ENCODE measurements around the gene FCRL6. TPM values are rescaled to one million over a fixed set of nuclear protein-coding genes. Genes with fewer than 3 reads are reported as not detected.

Gene FCRL6
- total and polyA plus RNA-seq, 4 donors: 0.45 to 1.7 (median 0.88) TPM; not detected in 1

DNA sequence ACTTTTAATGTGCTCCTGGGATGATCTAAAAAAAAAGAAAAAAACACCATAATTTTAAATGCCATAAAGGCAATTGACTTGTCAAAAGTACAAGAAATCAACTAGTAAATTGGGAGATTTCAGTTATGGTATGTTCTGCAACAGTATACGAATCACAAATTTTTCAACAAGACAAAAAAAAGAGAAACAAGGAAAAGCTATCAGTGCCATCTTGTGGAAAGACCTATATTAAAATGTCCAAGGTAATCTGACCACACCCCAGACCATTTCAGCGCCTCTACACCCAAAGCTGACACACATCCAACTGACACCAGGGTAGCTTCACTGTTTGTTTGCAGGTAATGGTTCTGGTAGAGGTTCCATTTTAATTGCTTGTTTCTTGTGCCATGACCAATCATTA lies 26.4 kb upstream of the FCRL6 start:
- 86 to 87% methylated on average over 2 of the region's 2 CpGs for whole genome bisulfite sequencing, 2 donors
- Histone ChIP-seq H3K27ac (ENCODE audit: low read depth in 1 of 2, low read length in 2 of 2) (no peak overlapping the region), H3K4me3 (ENCODE audit: low read length in 2 of 2) (no peak overlapping the region), H3K9me3 (ENCODE audit: control insufficient read depth, low read length) (no peaks in the 10 kb centered on the region), H3K27me3 (ENCODE audit: control insufficient read depth in 1 of 2, insufficient read depth in 2 of 2, low read length in 1 of 2) (no peaks in the 10 kb centered on the region), H3K4me1 (ENCODE audit: control insufficient read depth in 1 of 2, insufficient read depth in 2 of 2, low read length in 2 of 2) (peaks cover 0 to 7% of the 10 kb centered on the region in 2 donors), H3K36me3 (ENCODE audit: control insufficient read depth in 1 of 2, insufficient read depth in 2 of 2, low read length in 1 of 2) (no peaks in the 10 kb centered on the region)
- ATAC-seq (ENCODE audit: low FRiP score): no peak
- DNase-seq: no peak
- intact Hi-C loops (cut with DNase I): no loop called here

GRCh38 chr1:159778266-159778665 lies 23.9 kb upstream of the FCRL6 start:
- 79 to 82% methylated on average over 4 of the region's 4 CpGs for WGBS, 2 donors
- DNase-seq (no peak), ATAC-seq (ENCODE audit: low FRiP score) (no peak)
- H3K4me1 ChIP-seq (ENCODE audit: control insufficient read depth in 1 of 2, insufficient read depth in 2 of 2, low read length in 2 of 2): peaks cover 0 to 7% of the 10 kb centered on the region in 2 donors
- H3K4me3 ChIP-seq (ENCODE audit: low read length in 2 of 2): no peak overlapping the region
- no peaks in the 10 kb centered on the region for H3K9me3 ChIP-seq (ENCODE audit: control insufficient read depth, low read length)
- H3K36me3 ChIP-seq (ENCODE audit: control insufficient read depth in 1 of 2, insufficient read depth in 2 of 2, low read length in 1 of 2): no peaks in the 10 kb centered on the region
- no peak overlapping the region for H3K27ac ChIP-seq (ENCODE audit: low read depth in 1 of 2, low read length in 2 of 2)
- no peaks in the 10 kb centered on the region for H3K27me3 ChIP-seq (ENCODE audit: control insufficient read depth in 1 of 2, insufficient read depth in 2 of 2, low read length in 1 of 2)
- intact Hi-C loops (cut with DNase I): no loop called here

DNA sequence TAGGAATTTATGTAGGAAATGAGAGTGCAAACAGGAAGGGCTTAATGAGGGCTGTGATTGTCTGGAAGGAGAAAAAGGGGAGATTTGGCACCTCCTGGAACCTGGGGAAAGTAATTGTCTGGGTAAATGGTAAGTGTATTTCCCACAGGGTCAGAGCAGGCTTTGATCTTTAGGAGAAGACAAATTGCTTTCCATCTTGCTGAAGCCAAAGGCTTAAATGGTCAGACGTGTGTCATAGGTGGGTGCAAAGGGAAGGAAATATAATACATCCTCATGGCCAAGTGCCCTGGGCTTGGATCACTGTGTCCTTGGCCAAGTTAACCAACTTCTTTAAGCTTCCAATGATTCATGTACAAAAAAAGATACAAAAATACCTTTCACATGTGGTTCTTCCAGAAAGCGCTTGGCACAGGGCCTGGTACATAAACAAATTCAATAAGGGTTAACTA lies 22.7 kb upstream of the FCRL6 start:
- 43 to 50% methylated on average over 2 of the region's 2 CpGs for WGBS, 2 donors
- no peaks in the 10 kb centered on the region for H3K27me3 ChIP-seq (ENCODE audit: control insufficient read depth in 1 of 2, insufficient read depth in 2 of 2, low read length in 1 of 2)
- no peak overlapping the region for H3K27ac ChIP-seq (ENCODE audit: low read depth in 1 of 2, low read length in 2 of 2)
- DNase-seq: peak in 1 of 2 donors; percentile 61
- H3K36me3 ChIP-seq (ENCODE audit: control insufficient read depth in 1 of 2, insufficient read depth in 2 of 2, low read length in 1 of 2): no peaks in the 10 kb centered on the region
- peaks cover 0 to 7% of the 10 kb centered on the region in 2 donors for H3K4me1 ChIP-seq (ENCODE audit: control insufficient read depth in 1 of 2, insufficient read depth in 2 of 2, low read length in 2 of 2)
- H3K4me3 ChIP-seq (ENCODE audit: low read length in 2 of 2): no peak overlapping the region
- no peak for ATAC-seq (ENCODE audit: low FRiP score)
- no peaks in the 10 kb centered on the region for H3K9me3 ChIP-seq (ENCODE audit: control insufficient read depth, low read length)
- intact Hi-C loops (cut with DNase I): no loop called here

DNA sequence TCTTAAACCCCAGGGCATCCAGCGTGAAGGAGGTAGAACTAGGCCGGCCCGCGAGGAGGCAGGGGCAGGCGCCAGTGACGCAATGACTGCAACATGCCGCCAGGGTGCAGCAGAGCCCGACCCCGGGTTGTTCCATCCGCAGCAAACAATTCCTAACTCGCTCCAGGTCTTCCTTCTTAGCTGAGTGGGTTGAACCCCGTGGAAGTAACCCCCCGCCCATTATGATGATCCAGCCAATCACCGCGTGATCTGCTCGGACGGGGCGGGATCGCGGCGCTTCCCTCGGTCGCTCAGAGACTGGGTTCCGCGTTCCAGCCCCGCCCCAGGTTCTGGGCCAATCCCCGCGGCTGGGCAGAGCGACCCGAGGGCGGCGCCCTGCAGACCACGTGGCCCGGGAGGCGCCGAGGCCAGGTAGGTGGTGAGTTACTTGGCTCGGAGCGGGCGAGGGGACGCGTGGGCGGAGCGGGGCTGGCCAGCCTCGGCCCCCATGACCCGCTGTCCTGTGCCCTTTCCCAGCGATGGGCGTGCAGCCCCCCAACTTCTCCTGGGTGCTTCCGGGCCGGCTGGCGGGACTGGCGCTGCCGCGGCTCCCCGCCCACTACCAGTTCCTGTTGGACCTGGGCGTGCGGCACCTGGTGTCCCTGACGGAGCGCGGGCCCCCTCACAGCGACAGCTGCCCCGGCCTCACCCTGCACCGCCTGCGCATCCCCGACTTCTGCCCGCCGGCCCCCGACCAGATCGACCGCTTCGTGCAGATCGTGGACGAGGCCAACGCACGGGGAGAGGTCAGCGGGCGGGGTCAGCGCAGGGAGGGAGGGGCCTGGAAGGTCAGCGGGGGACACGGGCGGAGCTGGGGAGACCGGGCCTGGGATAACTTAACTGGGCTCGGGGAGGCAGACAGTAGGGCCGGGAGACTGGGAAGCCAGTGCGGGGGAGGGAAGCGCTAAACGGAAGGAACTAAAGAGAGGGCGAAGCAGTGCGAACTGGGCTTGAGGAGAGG lies 21.3 kb upstream of the FCRL6 start, which contains the start of gene DUSP23:
Gene DUSP23, plus strand, starts transcription at position 380 of the 1,000 bp plus-strand sequence. Its CDS starts 139 bp downstream, at position 519.
- peak; percentile 98 for ATAC-seq (ENCODE audit: low FRiP score)
- peak within 1 kb of the TSS; percentile 39 to 70 for H3K4me3 ChIP-seq (ENCODE audit: low read length in 2 of 2)
- intact Hi-C loops (cut with DNase I): loop anchor here (5.0 kb wide), 3 partner anchors 111 to 251 kb away; partner anchors contain the start of gene PIGM (in 1 of the 2)
- H3K36me3 ChIP-seq (ENCODE audit: control insufficient read depth in 1 of 2, insufficient read depth in 2 of 2, low read length in 1 of 2): no peaks in the 10 kb centered on the region
- peak; percentile 99 for DNase-seq
- H3K27ac ChIP-seq (ENCODE audit: low read depth in 1 of 2, low read length in 2 of 2): peak within 1 kb of the TSS; percentile 33 to 49
- 1% methylated on average over 69 to 88 of the region's 88 CpGs for WGBS, 2 donors
- peaks cover 0 to 7% of the 10 kb centered on the region in 2 donors for H3K4me1 ChIP-seq (ENCODE audit: control insufficient read depth in 1 of 2, insufficient read depth in 2 of 2, low read length in 2 of 2)
- H3K27me3 ChIP-seq (ENCODE audit: control insufficient read depth in 1 of 2, insufficient read depth in 2 of 2, low read length in 1 of 2): no peaks in the 10 kb centered on the region
- no peaks in the 10 kb centered on the region for H3K9me3 ChIP-seq (ENCODE audit: control insufficient read depth, low read length)

DNA sequence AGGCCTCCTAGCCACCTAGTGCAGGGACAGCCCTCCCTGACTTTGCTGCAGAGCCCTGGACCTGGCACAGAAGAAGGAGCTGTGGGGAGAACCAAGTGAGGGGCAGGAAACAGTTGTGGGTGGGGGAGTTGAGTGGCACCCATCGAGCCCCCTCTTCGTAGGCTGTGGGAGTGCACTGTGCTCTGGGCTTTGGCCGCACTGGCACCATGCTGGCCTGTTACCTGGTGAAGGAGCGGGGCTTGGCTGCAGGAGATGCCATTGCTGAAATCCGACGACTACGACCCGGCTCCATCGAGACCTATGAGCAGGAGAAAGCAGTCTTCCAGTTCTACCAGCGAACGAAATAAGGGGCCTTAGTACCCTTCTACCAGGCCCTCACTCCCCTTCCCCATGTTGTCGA lies 20.2 kb upstream of the FCRL6 start:
- DNase-seq: no peak
- no peaks in the 10 kb centered on the region for H3K27me3 ChIP-seq (ENCODE audit: control insufficient read depth in 1 of 2, insufficient read depth in 2 of 2, low read length in 1 of 2)
- H3K27ac ChIP-seq (ENCODE audit: low read depth in 1 of 2, low read length in 2 of 2): no peak overlapping the region
- intact Hi-C loops (cut with DNase I): loop anchor here (5.0 kb wide), 3 partner anchors 110 to 250 kb away; partner anchors contain the start of gene PIGM (in 1 of the 2)
- ATAC-seq (ENCODE audit: low FRiP score): no peak
- peaks cover 0 to 7% of the 10 kb centered on the region in 2 donors for H3K4me1 ChIP-seq (ENCODE audit: control insufficient read depth in 1 of 2, insufficient read depth in 2 of 2, low read length in 2 of 2)
- H3K9me3 ChIP-seq (ENCODE audit: control insufficient read depth, low read length): no peaks in the 10 kb centered on the region
- WGBS, 2 donors: 96 to 97% methylated on average over 12 of the region's 12 CpGs
- H3K4me3 ChIP-seq (ENCODE audit: low read length in 2 of 2): no peak overlapping the region
- no peaks in the 10 kb centered on the region for H3K36me3 ChIP-seq (ENCODE audit: control insufficient read depth in 1 of 2, insufficient read depth in 2 of 2, low read length in 1 of 2)

DNA sequence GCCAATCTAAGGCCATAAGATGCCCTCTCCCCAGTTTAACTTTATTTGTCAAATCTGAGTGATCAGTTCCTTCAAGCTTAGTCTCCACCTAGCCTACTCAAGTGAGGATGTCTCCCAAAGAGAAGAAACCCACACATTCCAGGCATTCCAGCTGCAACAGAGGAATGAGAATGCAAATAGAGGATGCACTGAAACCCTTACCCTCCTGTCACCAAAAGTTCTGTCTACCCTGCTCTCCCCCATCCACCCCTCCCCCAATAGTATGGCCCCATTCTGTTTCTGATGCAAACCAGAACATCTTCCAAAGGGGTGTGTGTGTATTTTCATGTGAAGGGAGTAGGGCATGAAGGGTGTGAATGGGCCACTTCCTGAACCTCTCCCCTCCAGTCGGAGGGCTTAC lies 18.4 kb upstream of the FCRL6 start:
- no peaks in the 10 kb centered on the region for H3K9me3 ChIP-seq (ENCODE audit: control insufficient read depth, low read length)
- peaks cover 0 to 7% of the 10 kb centered on the region in 2 donors for H3K4me1 ChIP-seq (ENCODE audit: control insufficient read depth in 1 of 2, insufficient read depth in 2 of 2, low read length in 2 of 2)
- whole genome bisulfite sequencing, 2 donors: 71 to 87% methylated on average over 1 of the region's 1 CpG
- H3K36me3 ChIP-seq (ENCODE audit: control insufficient read depth in 1 of 2, insufficient read depth in 2 of 2, low read length in 1 of 2): no peaks in the 10 kb centered on the region
- H3K27ac ChIP-seq (ENCODE audit: low read depth in 1 of 2, low read length in 2 of 2): no peak overlapping the region
- DNase-seq (no peak), ATAC-seq (ENCODE audit: low FRiP score) (no peak)
- H3K4me3 ChIP-seq (ENCODE audit: low read length in 2 of 2): no peak overlapping the region
- H3K27me3 ChIP-seq (ENCODE audit: control insufficient read depth in 1 of 2, insufficient read depth in 2 of 2, low read length in 1 of 2): no peaks in the 10 kb centered on the region
- intact Hi-C loops (cut with DNase I): loop anchor here (5.0 kb wide), 3 partner anchors 109 to 249 kb away; partner anchors contain the start of gene PIGM (in 1 of the 2)

- H3K9me3 ChIP-seq (ENCODE audit: control insufficient read depth, low read length): no peaks in the 10 kb centered on the region
- ATAC-seq (ENCODE audit: low FRiP score) (no peak), DNase-seq (no peak)
- no peaks in the 10 kb centered on the region for H3K27me3 ChIP-seq (ENCODE audit: control insufficient read depth in 1 of 2, insufficient read depth in 2 of 2, low read length in 1 of 2)
- no peak overlapping the region for H3K4me3 ChIP-seq (ENCODE audit: low read length in 2 of 2)
- intact Hi-C loops (cut with DNase I): no loop called here
- no peaks in the 10 kb centered on the region for H3K4me1 ChIP-seq (ENCODE audit: control insufficient read depth in 1 of 2, insufficient read depth in 2 of 2, low read length in 2 of 2)
- no peaks in the 10 kb centered on the region for H3K36me3 ChIP-seq (ENCODE audit: control insufficient read depth in 1 of 2, insufficient read depth in 2 of 2, low read length in 1 of 2)
- WGBS, 2 donors: 16 to 26% methylated on average over 3 of the region's 3 CpGs
- H3K27ac ChIP-seq (ENCODE audit: low read depth in 1 of 2, low read length in 2 of 2): no peak overlapping the region
Measured at GRCh38 chr1:159786465-159786864, 15.7 kb upstream of the FCRL6 start.

- intact Hi-C loops (cut with DNase I): no loop called here
- Histone ChIP-seq H3K4me3 (ENCODE audit: low read length in 2 of 2) (no peak overlapping the region), H3K36me3 (ENCODE audit: control insufficient read depth in 1 of 2, insufficient read depth in 2 of 2, low read length in 1 of 2) (no peaks in the 10 kb centered on the region), H3K9me3 (ENCODE audit: control insufficient read depth, low read length) (no peaks in the 10 kb centered on the region), H3K4me1 (ENCODE audit: control insufficient read depth in 1 of 2, insufficient read depth in 2 of 2, low read length in 2 of 2) (no peaks in the 10 kb centered on the region), H3K27ac (ENCODE audit: low read depth in 1 of 2, low read length in 2 of 2) (no peak overlapping the region), H3K27me3 (ENCODE audit: control insufficient read depth in 1 of 2, insufficient read depth in 2 of 2, low read length in 1 of 2) (no peaks in the 10 kb centered on the region)
- DNase-seq: no peak
- WGBS, 2 donors: 33 to 35% methylated on average over 3 of the region's 3 CpGs
- ATAC-seq (ENCODE audit: low FRiP score): no peak
Measured at GRCh38 chr1:159786966-159787365, 15.2 kb upstream of the FCRL6 start.
